Measurements from ENCODE around the gene IQCF5.

Gene IQCF5

GRCh38 chr3:51830345-51830744 lies 45.1 kb downstream of the IQCF5 start:
- no peak for TF ChIP-seq CTCF (IDR thresholded peaks at IDR 0.05; ENCODE audit: low read depth, low read length, missing control alignments)
- no peak overlapping the region for H3K4me3 ChIP-seq (ENCODE audit: low read depth, low read length)
- DNase-seq (ENCODE audit: low read depth) = no peak

DNA sequence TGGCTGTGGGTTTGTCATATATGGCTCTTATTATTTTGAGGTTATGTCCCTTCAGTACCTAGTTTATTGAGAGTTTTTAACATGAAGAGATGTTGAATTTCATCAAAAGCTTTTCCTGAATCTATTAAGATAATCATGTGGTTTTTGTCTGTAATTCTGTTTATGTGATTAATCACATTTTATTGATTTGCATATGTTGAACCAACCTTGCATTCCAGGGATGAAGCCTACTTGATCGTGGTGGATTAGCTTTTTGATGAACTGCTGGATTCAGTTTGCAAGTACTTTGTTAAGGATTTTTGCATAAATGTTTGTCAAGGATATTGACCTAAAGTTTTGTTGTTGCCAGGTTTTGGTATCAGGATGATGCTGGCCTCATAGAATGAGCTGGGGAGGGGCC lies 47.1 kb downstream of the IQCF5 start:
- TF ChIP-seq CTCF (IDR thresholded peaks at IDR 0.05; ENCODE audit: low read depth, low read length, missing control alignments) = no peak
- no peak for DNase-seq (ENCODE audit: low read depth)
- H3K4me3 ChIP-seq (ENCODE audit: low read depth, low read length) = no peak overlapping the region
